ENCODE results near the gene TFEB. TPM values are rescaled to one million over a fixed set of nuclear protein-coding genes. Genes with fewer than 3 reads are reported as not detected.

The TFEB gene
- total RNA-seq, 1 experiment from 2014 or later = 7.3 TPM

DNA sequence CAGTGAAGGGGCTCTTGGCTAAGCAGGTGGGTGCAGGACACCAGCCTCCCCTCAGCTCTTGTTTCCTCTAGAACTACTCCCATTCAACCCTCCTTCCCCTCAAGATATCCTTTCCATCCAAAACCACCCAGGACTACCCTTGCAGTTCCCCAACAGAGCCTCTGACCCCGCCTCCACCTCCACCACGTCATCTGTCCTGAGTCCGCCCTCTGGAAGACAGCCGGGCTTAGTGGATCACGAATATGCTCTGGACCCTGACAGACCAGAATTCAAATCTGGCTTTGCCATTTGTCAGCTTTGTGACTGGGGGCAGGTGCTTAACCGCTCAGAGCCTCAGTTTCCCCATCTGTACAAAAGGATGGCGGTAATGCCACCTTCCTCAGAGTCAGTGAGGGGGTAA, 31.4 kb downstream of the TFEB start:
- intact Hi-C loops (cut with micrococcal nuclease; ENCODE audit: unreplicated experiment) = no loop called here

DNA sequence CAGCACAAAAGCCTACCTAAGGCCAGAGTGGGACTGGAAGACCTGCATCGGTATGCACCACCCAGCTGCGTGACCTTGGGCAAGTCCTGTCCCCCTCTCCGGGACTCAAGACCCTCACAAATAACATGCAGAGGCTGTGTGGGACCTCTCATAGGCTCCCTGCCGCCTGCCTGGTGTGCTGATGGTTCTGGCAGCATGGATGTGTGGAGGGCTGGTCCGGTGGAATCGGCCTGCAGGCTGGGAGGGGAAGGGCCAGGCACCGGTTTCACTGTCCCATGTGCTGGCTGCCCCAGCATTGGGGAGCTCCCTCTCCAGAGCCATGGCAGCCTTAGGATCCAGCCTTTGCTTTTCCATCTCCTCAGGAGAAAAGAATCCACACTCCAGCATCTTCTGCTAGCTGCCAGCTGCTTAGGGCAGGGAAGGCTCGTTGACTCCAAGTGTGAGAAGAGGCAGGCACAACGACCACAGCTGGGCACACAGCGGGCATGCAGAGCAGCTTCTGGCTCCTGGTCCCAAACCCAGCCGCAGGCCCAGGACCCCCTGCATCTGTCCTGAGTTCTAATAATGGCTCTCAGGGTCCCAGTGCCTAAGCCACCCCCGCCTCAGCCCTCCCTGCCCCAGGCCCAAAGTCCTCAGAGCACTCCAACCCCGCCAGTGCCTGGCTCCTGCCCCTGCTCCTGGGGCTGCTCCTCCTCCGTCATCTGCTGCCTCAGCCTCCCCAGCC, 32.5 kb downstream of the TFEB start:
- POLR2A ChIA-PET (ENCODE audit: unreplicated experiment) = no interaction called here

More for the DNA sequence above, 31.4 kb downstream of the TFEB start:
- Histone ChIP-seq H3K9me3 (ENCODE audit: insufficient read depth, low read depth) (no peaks in the 10 kb centered on the region), H3K4me1 (replicated peaks; ENCODE audit: insufficient read depth) (peaks cover under 1% of the 10 kb centered on the region; the same call in 1 of the 2 replicates), H2AFZ (no peak overlapping the region), H3K9me2 (ENCODE audit: insufficient read depth) (no peaks in the 10 kb centered on the region), H3K4me2 (no peak overlapping the region), H3F3A (ENCODE audit: insufficient read depth, low read depth) (no peaks in the 10 kb centered on the region; the same call in 1 of the 2 replicates), H4K20me1 (ENCODE audit: insufficient read depth) (no peaks in the 10 kb centered on the region), H3K79me2 (ENCODE audit: low read depth) (no peaks in the 10 kb centered on the region), H3K27ac (no peak overlapping the region), H3K4me3 (no peak overlapping the region), H3K27me3 (ENCODE audit: insufficient read depth, low read depth) (no peaks in the 10 kb centered on the region), H3K36me3 (ENCODE audit: low read depth) (no peaks in the 10 kb centered on the region)
- no TSS peak for BruUV-seq (replicated peaks)
- CTCF ChIA-PET = no interaction called here
- no peak for DNase-seq
- POLR2A ChIA-PET (ENCODE audit: unreplicated experiment) = no interaction called here
- no peak for TF ChIP-seq EZH2 (IDR thresholded peaks at IDR 0.05; ENCODE audit: low read depth)
- TF ChIP-seq, protein P1, sequence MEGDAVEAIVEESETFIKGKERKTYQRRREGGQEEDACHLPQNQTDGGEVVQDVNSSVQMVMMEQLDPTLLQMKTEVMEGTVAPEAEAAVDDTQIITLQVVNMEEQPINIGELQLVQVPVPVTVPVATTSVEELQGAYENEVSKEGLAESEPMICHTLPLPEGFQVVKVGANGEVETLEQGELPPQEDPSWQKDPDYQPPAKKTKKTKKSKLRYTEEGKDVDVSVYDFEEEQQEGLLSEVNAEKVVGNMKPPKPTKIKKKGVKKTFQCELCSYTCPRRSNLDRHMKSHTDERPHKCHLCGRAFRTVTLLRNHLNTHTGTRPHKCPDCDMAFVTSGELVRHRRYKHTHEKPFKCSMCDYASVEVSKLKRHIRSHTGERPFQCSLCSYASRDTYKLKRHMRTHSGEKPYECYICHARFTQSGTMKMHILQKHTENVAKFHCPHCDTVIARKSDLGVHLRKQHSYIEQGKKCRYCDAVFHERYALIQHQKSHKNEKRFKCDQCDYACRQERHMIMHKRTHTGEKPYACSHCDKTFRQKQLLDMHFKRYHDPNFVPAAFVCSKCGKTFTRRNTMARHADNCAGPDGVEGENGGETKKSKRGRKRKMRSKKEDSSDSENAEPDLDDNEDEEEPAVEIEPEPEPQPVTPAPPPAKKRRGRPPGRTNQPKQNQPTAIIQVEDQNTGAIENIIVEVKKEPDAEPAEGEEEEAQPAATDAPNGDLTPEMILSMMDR (conservative IDR thresholded peaks at IDR 0.05) = no peak

DNA sequence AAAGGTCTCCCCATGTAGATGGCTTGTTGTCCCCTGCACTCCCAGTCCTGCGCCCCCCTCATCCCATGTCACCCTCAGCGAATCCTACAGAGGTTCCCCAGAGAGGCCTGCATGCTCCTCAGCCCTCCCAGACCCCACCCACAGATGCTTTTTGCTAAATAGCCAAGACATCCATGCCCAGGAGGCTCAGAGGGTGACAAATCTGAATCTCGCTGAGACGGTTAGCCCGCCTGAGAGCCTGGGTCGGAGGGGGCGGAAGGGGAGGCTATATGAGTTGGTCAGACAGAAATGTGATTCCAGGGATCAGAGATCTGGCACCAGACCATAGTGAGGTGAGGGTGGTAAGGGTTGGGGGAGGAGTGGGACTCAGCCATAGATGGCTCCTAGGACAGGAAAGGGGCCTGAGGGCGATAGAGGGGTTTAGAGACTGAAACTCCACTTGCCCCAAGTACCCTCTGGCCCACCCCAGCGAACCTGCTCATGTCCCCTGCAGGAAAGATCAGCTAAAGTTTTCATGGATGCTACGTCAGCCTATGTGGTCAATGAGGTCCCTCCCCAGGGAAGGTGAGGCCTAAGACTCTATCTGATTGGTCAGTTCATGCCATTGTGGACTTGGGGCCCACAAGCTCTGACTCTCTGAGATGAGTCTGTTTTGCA, 33.2 kb downstream of the TFEB start:
- no peaks in the 10 kb centered on the region for H3K36me3 ChIP-seq (ENCODE audit: low read depth)
- BruUV-seq (replicated peaks) = no TSS peak
- H3K27me3 ChIP-seq (ENCODE audit: insufficient read depth, low read depth) = no peaks in the 10 kb centered on the region
- H3F3A ChIP-seq (ENCODE audit: insufficient read depth, low read depth) = peaks cover 9% of the 10 kb centered on the region
- no peaks in the 10 kb centered on the region for H3K9me2 ChIP-seq (ENCODE audit: insufficient read depth)
- H3K4me3 ChIP-seq = no peak overlapping the region
- ChIA-PET CTCF (no interaction called here), POLR2A (ENCODE audit: unreplicated experiment) (no interaction called here)
- H2AFZ ChIP-seq = no peak overlapping the region
- peaks cover 18% of the 10 kb centered on the region for H3K4me1 ChIP-seq (replicated peaks; ENCODE audit: insufficient read depth)
- H4K20me1 ChIP-seq (ENCODE audit: insufficient read depth) = no peaks in the 10 kb centered on the region
- no peaks in the 10 kb centered on the region for H3K9me3 ChIP-seq (ENCODE audit: insufficient read depth, low read depth)
- H3K4me2 ChIP-seq = no peak overlapping the region
- no peak for TF ChIP-seq EZH2 (IDR thresholded peaks at IDR 0.05; ENCODE audit: low read depth)
- TF ChIP-seq, protein P1 (conservative IDR thresholded peaks at IDR 0.05) = no peak
- H3K79me2 ChIP-seq (ENCODE audit: low read depth) = no peaks in the 10 kb centered on the region
- no peak overlapping the region for H3K27ac ChIP-seq
- DNase-seq = no peak
- intact Hi-C loops (cut with micrococcal nuclease; ENCODE audit: unreplicated experiment) = no loop called here

More for the DNA sequence above, 32.5 kb downstream of the TFEB start:
- no peak overlapping the region for H3K27ac ChIP-seq
- CTCF ChIA-PET = no interaction called here
- peaks cover 11% of the 10 kb centered on the region for H3K4me1 ChIP-seq (replicated peaks; ENCODE audit: insufficient read depth)
- DNase-seq = no peak
- no peak for TF ChIP-seq EZH2 (IDR thresholded peaks at IDR 0.05; ENCODE audit: low read depth)
- TF ChIP-seq, protein P1 (conservative IDR thresholded peaks at IDR 0.05) = no peak
- H3K36me3 ChIP-seq (ENCODE audit: low read depth) = no peaks in the 10 kb centered on the region
- H3F3A ChIP-seq (ENCODE audit: insufficient read depth, low read depth) = peaks cover 9% of the 10 kb centered on the region
- H3K4me3 ChIP-seq = no peak overlapping the region
- no peaks in the 10 kb centered on the region for H3K27me3 ChIP-seq (ENCODE audit: insufficient read depth, low read depth)
- no peaks in the 10 kb centered on the region for H4K20me1 ChIP-seq (ENCODE audit: insufficient read depth)
- H3K4me2 ChIP-seq = no peak overlapping the region
- no peaks in the 10 kb centered on the region for H3K79me2 ChIP-seq (ENCODE audit: low read depth)
- intact Hi-C loops (cut with micrococcal nuclease; ENCODE audit: unreplicated experiment) = no loop called here
- no peaks in the 10 kb centered on the region for H3K9me3 ChIP-seq (ENCODE audit: insufficient read depth, low read depth)
- H3K9me2 ChIP-seq (ENCODE audit: insufficient read depth) = no peaks in the 10 kb centered on the region
- no peak overlapping the region for H2AFZ ChIP-seq
- no TSS peak for BruUV-seq (replicated peaks)
